ENCODE data around the gene PLPP4.
"Not testable (repeated sequence)": the region's sequence is repeated elsewhere in the genome, so short reads cannot be mapped to it uniquely, and the experiment has no call there.

PLPP4 gene

DNA sequence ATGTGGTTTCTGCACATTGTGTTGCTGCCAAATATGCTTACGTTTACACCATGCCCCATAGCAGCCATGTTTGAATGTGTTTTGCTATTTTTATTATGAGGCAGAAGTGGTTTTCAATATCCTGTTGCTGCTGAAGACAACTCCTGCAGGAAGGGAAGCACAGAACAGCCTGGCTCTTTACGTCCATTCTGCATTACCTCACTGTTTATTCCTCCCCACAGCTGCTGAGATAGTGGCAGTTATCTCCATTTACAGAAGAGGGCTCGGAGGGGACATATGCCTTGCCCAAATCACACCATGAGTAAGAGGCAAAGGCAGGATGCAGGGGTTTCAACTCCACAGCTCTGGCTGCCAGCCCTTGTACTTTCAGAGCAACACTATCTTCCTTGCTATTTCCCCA is 35.3 kb downstream of the PLPP4 start:
- DNase-seq = no peak

DNA sequence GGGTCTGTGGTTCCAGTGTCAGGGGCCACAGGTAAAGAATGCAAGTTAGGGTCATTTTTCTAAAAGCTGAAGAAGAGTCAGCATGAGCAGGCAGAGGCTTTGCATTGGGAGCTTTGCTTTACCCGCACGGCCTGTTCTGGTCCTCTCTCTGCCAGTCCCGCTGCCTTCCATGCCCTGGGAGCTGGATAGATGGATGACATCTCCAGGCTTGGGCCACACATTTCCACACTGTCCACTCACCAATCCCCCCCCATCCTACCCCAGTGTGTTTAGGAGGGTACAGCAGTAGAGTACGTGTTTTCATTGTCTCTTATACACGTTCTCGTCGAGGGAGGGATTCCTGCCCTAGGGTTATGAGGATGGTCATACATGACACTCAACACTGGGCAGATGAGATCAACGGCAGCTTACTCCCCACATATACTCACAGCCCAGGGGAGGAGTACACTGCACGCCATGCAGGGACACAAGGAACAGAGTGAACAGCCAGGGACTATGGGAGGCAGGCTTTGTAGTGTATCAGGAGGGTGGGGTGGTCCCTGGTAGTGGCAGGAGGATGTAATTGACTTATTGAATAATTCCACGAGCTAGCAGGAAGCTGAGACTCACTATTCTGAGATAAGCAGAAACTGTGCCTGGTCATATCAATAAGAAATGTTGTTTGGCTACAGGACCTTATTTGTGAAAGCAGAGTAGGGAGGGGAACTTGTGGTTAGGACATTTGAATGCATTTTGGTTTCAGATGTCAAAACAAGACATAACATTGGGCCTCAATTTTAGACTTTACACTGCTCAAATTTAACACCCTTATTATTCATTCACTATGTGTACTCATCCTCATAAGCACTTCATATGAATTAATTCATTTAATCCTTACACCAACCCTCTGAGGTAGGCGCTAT is 36.6 kb downstream of the PLPP4 start:
- no peak for DNase-seq

DNA sequence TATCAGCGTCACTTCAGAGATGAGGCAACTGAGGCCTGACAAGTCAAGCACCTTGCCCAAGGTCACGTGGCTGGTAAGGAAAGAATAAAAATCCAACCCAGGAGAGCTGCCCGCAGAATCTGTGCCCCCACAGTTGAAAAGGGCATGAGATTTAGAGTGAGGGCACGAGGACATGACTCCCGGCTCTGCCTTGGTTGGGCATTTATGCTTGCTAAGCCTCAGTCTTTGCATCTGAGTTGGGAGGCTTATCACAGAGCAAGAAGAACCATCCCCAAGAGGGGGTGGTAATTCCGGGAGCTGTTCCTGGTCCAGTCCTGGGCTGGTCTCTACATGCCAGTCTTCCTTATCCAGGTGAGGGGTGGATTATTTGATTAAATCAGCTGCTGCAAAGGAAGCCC is 37.3 kb downstream of the PLPP4 start:
- no peak for DNase-seq

DNA sequence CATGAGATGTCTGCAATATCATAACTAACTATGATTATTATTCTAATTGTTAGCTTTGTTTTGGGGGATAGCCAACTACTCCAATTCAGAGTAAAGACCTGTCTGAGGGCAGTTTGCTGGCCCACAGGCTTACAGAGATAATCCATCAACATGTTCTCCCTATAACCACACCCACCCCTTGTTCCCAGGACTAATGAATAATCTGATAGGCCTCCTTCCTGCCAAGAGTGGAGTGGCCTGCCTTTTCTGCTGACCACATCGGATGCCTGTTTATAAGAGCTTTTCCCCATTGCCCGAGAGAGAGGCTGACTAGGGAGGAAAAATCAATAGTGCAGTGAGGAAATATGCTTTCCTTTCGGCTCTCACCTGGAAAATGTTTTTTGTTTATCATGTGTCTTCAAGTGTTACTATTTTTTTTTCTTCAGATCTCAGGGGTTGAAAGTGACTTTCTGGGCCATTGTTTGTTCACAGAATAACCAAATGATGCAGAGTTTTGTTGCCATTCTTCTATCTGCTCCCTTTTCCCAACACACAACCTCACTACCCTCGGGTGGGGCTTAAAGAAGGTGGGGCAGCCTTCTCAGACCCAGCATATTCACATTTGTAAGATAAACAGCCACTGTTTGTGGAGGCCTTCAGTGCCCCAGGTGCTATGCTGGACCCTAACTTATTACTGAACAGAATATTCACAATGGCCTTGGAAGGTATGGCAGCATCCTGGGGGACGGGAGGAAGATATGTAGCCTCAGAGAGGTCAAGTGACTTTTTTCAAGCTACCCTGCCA is 38.4 kb downstream of the PLPP4 start:
- DNase-seq = no peak

DNA sequence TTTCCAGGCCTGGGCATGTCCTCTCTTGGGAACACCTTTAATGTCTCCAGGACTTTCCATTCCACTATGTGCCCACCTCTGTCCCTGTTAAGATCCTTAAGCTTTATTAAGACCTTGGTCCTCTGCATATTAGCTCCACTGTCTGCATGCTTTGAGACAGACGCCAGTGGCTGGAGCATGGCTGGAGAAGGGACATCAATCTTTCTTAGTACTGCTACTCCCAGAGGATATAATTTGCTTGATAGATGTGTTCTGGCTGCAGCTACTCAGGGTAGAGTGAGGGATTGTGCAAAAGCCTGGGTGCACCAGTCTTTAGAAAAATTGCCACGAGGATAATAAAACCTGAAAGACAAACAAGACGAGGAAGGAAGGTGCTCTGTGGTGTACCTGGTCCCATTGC is 42.9 kb downstream of the PLPP4 start:
- no peak for DNase-seq

DNA sequence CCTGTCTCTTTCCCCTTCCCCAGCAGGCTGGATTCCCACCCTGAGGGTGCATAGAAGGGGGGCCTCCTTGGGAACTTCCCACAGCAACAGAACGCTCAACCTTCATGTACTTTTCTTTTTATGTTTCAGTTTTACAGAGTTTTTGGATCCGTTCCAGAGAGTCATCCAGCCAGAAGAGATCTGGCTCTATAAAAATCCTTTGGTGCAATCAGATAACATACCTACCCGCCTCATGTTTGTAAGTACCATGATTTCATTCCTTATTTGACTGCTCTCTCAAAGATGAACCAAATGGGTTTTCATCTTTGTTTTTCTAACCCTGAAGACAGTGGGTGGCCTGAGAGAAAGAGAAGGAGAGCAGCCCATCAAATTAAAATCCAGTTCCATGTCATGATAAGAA is 46.7 kb downstream of the PLPP4 start:
- DNase-seq = no peak

DNA sequence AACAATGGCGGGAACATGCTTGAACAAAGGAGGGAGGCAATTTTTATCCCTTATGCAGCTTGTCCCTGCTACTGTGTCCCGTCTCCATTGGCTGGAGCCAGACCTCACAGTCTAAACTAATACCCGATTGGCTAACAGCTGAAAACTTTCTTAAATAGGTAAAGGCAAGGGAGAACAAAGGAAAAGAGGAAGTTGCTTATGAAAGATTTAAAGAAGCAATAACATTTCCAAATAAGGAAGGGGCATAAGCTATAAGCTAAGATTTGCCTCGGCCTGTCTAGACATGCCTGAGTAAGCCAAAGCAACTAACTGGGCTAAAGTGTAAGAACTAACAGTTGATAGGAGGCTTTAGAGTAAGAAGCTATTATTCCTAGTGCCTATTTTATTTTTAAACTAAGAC is 47.2 kb downstream of the PLPP4 start:
- DNase-seq = not testable (repeated sequence)

DNA sequence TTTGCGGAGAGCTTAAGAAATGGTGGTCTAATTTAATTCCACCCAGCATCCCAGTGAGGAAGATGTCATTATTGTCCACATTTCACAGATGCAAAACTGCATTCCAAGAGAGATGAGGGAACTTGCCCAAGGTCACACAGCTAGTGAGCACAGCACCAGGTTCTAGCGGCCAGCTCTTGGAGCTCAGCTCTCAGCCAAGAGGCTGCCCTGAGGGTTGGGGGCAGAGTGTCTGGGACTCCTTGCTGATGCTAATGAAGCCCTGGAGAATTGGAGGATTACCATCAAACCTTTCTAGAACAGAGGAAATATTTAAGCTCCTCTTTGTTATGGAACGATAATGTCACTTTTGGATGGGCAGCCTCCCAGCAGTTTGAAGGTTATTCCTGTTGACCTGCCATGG is 48.0 kb downstream of the PLPP4 start:
- no peak for DNase-seq

DNA sequence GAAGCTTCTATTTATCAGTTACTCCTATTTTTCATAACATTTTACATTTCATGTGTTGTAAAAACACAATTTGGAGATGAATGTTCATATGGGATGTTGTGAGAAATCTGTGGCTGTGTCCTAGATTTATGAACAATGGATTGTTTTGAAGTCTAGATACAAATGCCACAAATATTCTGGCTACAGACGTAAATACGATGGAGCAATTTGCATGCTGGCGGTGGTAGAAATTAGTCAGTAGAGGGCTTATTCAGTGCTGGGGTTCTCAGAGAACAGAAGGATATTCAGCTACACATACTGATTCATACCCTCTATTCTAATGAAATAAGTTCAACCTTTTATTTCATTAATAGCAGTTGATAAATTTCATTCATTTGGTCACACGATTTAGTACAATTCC is 48.8 kb downstream of the PLPP4 start:
- DNase-seq = no peak

DNA sequence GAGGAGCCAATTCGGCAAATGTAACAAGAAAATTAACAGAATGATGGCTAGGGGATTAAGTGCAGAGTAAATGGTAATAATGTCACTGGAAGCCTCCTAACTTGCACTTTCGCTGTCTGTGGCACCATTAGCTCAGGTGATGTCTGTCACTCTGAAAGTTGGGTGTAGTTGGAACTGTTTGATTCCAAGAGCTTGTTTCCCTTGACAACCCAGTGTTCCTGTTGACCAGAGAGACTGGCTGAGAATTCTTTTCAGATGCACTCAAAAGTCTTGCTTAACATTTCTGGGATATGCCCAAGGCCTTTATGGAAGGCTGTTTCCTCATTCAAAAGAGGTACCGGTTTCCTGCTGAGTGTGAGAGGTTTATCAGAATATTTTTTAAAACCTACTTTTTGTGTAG is 49.6 kb downstream of the PLPP4 start:
- DNase-seq = no peak

DNA sequence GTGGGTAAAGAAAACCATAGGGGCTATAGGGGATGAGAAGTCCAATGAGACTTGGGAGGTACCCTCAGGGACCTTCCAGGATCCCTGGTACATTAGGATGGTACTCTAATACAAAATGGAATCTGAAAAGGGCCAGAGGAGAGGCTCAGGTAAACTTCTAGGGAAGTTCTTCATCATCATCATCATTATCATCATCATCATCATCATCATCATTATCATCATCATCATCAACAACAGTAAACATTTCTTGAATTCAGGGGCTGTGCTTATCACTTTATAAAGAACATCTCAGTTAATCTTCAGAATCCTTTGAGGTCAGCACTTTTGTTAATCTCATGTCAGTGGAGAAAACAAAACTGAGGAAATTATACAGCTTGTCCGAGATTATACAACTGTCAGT is 50.1 kb downstream of the PLPP4 start:
- DNase-seq = no peak

DNA sequence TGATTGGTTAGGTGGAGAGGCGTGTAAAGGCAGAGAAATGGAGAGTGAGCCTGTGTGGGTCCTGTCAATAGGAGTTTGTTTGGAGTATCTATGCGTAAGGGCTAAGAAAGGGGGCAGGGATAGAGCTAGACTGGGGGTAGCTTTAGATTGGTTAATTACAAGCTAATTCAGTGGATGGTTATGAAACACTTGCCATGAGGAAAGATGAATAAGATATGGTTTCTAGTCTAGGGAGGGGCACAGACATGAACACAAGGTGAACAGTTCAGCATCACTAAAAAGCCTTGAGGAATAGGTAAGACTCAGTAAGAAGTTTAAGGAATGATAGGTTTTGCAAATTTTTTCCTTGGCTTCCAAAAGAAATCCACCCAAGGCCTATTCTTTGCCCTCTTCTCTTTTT is 50.6 kb downstream of the PLPP4 start:
- no peak for DNase-seq

DNA sequence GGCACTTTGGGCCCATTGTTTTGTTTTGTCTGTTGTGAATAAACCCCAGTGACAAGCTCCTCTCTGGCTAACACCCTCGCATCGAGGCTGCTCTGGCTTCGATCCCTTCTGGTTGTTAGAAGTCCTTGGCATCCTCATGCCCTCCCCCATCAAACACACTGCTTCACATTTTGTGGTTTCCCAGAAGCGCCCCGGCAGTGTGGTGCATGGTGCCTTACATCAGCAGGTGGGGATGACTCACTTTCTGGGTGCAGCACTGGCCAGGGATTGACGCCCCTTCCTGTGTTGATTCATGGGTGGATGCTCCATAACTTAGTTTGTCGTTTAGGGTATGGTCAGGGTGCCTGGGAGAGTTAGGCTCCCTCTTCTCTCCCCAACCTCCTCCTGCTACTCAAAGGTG is 51.4 kb downstream of the PLPP4 start:
- DNase-seq = no peak

DNA sequence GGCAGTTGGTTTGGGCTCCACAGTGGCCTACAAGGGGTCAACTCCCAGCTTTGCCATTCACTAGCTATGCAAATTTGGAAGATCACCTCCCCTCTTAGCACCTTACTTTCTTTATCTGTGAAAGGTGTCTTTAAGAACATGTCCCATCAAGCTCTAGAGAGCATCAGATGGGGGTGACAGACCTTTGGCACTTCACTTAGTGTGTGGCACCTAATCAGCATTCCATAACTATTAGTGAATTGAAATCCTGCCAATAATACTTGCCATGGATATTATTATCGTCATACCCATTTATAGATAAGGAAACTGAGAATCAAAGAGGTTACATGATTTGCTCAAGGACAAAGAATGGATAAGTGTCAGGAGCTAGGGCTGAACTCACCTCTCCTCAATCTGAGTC is 51.9 kb downstream of the PLPP4 start:
- no peak for DNase-seq

DNA sequence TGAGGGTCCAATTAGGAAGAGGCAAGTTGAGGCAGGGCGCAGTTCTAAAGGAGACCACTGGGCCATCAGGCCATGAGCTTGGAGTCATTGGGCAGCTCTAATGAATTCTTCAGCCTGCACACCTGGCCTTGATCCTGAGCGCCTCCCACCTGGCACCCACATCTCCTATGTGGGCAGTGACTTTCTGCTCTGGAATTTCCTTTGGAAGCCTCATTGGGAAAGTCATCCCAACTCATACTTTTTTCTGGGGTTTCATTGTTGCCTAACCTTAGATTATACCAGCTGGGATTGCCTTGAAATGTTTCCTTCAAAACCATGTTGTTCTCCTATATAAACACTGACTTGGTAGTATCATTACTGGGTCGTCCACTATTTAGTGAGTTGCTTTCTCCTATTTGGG is 54.1 kb downstream of the PLPP4 start:
- DNase-seq = no peak

DNA sequence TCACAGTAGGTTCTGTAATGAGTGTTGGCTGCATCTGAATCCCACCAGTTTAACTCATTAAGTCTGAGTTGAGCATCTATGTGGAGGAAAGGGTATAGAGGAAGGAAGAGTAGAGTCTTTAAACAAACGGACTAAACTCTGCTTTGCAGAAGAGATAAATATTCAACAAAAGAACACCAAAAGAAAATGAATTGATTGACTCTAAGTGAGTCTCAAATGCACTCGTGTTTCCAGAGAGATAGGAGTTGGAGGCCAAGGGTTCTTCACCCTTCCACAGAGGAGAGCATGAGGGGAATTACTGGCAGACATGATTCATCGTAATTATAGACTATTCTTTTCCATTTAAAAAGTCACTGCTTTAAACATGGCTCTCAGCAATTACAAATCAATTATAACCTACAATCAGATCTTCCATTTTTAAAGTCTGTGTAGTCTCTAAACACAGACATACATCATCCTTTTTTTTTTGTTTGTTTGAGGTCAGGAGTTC is 56.3 kb downstream of the PLPP4 start:
- DNase-seq = no peak

DNA sequence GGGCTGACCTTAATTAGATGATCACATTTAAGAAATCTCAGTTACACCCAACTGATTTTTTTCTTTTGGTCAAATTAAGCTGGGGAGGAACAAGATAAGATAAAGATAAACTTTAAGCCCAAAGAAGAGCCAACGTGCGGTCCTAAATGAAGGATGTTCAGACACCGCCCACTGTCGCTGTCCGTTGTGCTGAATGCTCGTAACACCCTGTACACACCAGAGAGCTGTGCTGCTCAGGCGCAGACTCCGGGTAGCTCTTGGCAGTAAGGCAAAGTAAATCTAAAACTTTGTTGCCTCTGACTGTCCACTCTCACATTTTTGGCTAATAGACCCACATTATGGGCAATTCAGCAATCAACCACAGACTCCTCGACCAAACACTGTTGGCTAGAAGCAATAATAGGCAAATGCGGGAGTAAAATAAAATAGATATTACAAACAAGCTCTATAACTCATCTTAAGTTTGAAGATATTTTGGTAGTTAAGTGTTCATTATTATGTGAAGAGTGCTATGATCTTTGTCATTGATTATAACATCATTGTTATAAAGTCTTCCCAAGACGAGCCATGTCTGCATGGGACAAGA is 57.1 kb downstream of the PLPP4 start:
- no peak for DNase-seq

DNA sequence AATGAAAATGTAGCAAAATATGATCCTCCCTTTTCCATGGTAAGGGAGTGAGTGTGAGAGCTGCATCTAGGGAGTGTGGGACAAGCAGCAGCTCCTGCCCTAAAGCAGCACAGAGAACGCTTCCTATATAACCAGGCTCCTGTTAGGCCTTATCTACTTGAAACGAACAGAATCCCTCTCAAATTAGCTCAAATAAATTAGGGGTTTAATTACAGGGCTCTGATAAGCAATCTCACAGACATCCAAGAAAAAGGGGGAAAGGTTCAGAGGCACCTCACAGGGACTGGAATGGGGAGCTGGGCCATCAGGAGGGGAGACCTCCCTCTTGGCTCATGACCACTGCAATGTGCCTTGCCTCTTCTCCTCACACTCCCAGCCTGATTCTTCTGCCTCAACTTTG is 57.9 kb downstream of the PLPP4 start:
- DNase-seq = no peak

DNA sequence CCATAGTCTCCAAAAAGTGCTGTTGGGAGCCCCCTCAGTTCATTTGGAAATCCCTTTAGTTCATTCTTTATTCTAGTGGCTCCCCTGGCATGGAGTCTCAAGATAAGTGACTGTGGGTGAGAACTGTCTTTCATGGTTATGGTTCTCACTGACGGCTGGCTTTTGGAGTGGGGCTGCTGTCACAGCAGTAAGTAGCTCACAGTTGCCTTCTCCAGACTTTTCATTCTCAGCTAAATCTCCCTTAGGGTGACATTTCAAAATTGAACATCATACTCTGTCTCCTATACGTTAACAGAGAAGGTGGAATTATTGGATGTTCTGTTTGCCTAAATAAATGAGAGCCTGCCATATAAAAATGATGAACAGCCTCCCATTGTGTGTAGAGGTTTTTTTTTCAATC is 58.7 kb downstream of the PLPP4 start:
- no peak for DNase-seq

DNA sequence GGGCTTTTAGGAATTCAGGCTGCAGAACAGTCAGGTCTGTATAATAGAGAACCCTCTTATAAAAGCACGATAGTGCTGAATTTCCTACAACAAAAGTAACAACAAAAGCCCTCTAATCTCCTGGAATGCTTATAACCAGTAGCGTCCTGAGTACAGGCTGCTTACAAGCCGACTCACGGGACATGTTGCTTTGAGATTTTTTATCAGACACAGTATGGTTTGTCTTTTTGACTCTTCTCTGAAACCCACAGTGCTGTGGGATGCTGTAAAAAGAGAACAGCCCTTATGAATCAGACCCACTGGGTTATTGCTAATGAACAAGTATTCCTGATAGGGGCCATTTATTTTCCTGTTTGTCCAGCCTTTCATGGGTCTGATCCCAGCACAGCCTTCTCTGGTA is 59.4 kb downstream of the PLPP4 start:
- DNase-seq = no peak

DNA sequence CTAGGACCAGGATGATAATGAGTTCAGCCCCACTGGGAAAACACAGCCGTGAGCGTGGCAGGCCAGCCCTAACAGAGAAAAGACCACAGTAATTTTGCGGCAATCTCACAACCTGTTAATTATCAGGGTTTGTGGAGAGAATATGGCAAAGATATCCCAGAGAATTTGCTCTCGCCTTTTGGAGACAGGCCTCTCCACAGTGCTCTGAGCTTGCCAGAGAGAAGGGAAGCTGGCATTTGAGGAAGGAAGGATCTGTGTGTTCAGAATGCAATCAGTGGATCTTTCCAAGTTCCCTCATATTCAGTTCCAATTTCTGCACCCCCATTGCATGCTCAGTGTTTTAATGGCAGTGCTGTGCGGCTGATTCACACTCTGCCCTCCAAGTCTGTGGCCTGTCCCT is 60.2 kb downstream of the PLPP4 start:
- no peak for DNase-seq

DNA sequence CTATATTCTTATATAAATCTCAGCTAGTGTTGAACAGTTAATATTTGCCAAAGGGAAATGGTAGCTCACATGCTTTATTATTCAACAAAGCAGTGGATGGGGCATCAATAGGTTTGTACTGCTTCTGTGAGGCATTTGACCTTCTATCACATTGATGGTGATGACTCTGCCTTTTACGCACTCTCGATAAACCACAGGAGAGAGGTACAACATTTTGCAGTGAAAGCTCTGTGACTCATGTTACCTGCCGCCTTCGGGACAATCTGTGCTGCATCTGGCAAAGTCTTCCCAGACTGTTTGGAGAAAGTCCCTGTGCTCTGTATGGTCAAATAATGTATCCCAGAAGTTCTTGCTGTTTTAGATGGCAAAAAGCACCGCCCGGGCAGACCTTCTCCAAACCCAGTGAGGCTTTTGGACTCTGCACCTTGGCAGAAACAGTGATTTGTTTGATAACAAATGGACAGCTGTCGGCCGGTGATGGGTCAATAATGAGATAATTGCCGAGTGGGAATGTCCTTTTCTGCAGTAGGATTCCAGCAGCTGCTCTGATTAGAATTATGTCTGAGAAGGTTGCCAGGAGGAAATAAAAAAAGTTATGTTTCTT is 61.0 kb downstream of the PLPP4 start:
- no peak for DNase-seq

DNA sequence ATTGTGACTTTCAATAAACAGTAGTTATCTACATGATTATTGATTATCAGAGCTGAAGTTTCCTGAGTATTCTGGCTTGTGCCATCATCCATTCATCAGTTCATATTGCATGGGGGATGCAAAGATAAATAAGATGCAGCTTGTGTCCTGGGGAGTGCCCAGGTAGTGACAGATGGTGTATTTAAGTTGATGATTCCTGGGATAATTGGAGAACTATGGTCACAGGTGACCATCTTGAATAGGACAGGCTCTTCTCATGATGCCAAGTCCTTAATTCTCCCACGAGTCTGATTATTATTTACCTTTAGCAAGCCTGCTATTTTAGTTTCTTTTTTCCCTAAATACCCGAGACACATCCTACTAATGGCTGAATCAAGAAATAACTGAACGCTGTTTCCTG is 64.9 kb downstream of the PLPP4 start:
- no peak for DNase-seq
